Common myeloid progenitor, CD34-positive (primary cell): ENCODE results near the gene ANGEL1.

Experiments used
- CTCF ChIA-PET: fragments of 350-600 bp; sonication (Branson Sonifier 250); formaldehyde crosslinking; loops from one replicate; lab custom pipeline; 2021; ENCODE audit warnings: antibody characterized with exemption; lab: Charles Lee
- POLR2A ChIA-PET: fragments of 350-600 bp; sonication (Branson Sonifier 250); formaldehyde crosslinking; loops from one replicate; lab custom pipeline; 2021; ENCODE audit warnings: antibody characterized with exemption; lab: Charles Lee
- DNase-seq, 3 donors: peaks; one replicate each; pipeline versions ENCODE4 v3.0.0 to v3.0.0-alpha.2; 2013
- H3K27ac ChIP-seq, 2 experiments: 1 replicate in 1 of 2; 2 replicates in 1 of 2; pipeline ENCODE4 v1.7.0; 2013; ENCODE audit warnings: inconsistent platforms in 2 of 2, low read length in 2 of 2, mild to moderate bottlenecking in 2 of 2, low read depth in 1 of 2, moderate library complexity in 1 of 2; ENCODE audit not compliant: severe bottlenecking in 2 of 2, insufficient read depth in 1 of 2, poor library complexity in 1 of 2
- H3K27me3 ChIP-seq, 5 experiments: replicated peaks in 2 of 5; 1 replicate in 3 of 5; 2 replicates in 2 of 5; pipeline versions ENCODE4 v1.6.1 to v1.7.0; 2013; ENCODE audit warnings: low read length in 4 of 5, mild to moderate bottlenecking in 2 of 5, moderate library complexity in 2 of 5, inconsistent platforms in 1 of 5; ENCODE audit not compliant: insufficient read depth in 5 of 5, control insufficient read depth in 4 of 5
- H3K36me3 ChIP-seq, 4 experiments: 1 replicate in 2 of 4; 2 replicates in 2 of 4; pipeline versions ENCODE4 v1.6.1 to v1.7.0; 2013; ENCODE audit warnings: low read length in 3 of 4, control low read depth in 1 of 4, mild to moderate bottlenecking in 1 of 4; ENCODE audit not compliant: control insufficient read depth in 4 of 4, insufficient read depth in 4 of 4
- H3K4me1 ChIP-seq, 4 experiments: 1 replicate in 3 of 4; 2 replicates in 1 of 4; pipeline versions ENCODE4 v1.6.1 to v1.7.1; 2013; ENCODE audit warnings: low read length in 3 of 4, mild to moderate bottlenecking in 3 of 4, control low read depth in 1 of 4, inconsistent platforms in 1 of 4, moderate library complexity in 1 of 4; ENCODE audit not compliant: control insufficient read depth in 4 of 4, insufficient read depth in 4 of 4; ENCODE audit errors: control extremely low read depth in 1 of 4
- H3K4me3 ChIP-seq, 7 experiments: 1 replicate in 4 of 7; 2 replicates in 3 of 7; pipeline versions ENCODE4 v1.5.1 to v1.7.0; 2013; ENCODE audit warnings: mild to moderate bottlenecking in 7 of 7, low read length in 6 of 7, moderate library complexity in 6 of 7, inconsistent platforms in 2 of 7, low read depth in 2 of 7, control low read depth in 1 of 7; ENCODE audit not compliant: insufficient read depth in 4 of 7, control insufficient read depth in 1 of 7; ENCODE audit errors: extremely low read depth in 1 of 7
- H3K9me3 ChIP-seq, 5 experiments: 1 replicate in 4 of 5; 2 replicates in 1 of 5; pipeline versions ENCODE4 v1.6.1 to v1.7.1; 2013; ENCODE audit warnings: low read length in 4 of 5, mild to moderate bottlenecking in 2 of 5, inconsistent platforms in 1 of 5, low read depth in 1 of 5, moderate library complexity in 1 of 5; ENCODE audit not compliant: control insufficient read depth in 4 of 5, insufficient read depth in 2 of 5; ENCODE audit errors: control extremely low read depth in 1 of 5
- WGBS: methylation state at CpG from one replicate; pipeline ENCODE4 v1.1.5; 2013; ENCODE audit not compliant: insufficient coverage; 5-methylcytosine and 5-hydroxymethylcytosine counted together

Gene ANGEL1

DNA sequence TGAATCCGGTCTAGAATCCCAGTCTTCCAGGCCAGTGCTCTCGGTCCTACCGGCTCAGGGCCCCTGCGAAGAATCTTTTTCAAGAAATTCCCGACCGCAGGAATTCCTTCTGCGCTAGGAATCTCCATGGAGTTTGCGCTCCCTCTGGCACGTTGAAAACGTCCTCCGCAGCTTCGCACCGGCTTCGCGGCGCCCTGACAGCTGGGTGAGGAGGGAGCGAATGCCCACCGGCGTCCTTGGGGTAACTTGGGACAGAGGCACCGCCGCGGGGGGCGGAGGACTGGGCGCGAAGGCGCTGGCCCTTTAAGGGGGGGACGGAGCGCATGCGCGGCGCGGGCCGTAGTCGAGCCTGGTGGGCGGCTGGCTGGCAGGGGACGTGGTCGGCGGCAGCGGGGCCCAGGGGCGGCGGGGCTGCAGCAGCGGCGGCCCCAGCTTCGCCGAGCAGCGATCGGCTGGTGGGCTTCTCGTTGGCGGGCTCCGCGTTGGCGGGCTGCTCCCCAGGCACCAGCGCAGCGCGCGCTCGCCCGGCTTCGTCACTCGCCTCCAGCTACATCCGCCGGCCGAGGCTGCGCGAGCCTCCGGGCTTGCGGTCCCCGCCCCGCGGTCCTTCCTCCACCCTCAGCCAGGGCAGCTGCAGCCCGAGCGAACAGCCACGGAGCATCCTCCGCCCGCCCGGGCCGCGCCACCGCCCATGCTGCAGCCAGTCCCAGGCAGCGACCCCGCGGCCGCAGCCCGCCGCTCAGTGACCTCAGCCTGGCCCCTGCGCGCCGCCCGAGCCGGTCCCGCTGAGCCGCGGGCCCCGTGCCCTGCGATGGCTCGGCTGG, 51.3 kb downstream of the ANGEL1 start, which contains the start of gene VASH1:
Gene VASH1 (plus strand): TSS at position 333 of the 824 bp plus-strand sequence. CDS start 1,354 bp downstream, outside the sequence.
- peak within 1 kb of the TSS; percentile 45 to 82 (median 61) for H3K4me3 ChIP-seq
- H3K27ac ChIP-seq, result no peak within 1 kb of the TSS
- H3K36me3 ChIP-seq, result no peaks in the 10 kb centered on the region
- H3K27me3 ChIP-seq, result peaks cover 0 to 24% (median 8%) of the 10 kb centered on the region in 5 experiments
- peak; percentile 50 to 81 (median 73) for DNase-seq
- WGBS, result under 1% methylated on average over 83 of the region's 96 CpGs
- no peaks in the 10 kb centered on the region for H3K9me3 ChIP-seq
- ChIA-PET POLR2A (interaction anchor here (0.9 to 2.0 kb wide), 3 partner anchors 12 to 51 kb away, joined by 3 to 11 read pairs (median 4); no protein-coding TSS in a partner anchor), CTCF (interaction anchor here (0.8 to 4.8 kb wide), 9 partner anchors 9 to 51 kb away, joined by 3 to 34 read pairs (median 4); no protein-coding TSS in a partner anchor)
- peaks cover 0 to 25% (median 19%) of the 10 kb centered on the region in 4 experiments for H3K4me1 ChIP-seq

DNA sequence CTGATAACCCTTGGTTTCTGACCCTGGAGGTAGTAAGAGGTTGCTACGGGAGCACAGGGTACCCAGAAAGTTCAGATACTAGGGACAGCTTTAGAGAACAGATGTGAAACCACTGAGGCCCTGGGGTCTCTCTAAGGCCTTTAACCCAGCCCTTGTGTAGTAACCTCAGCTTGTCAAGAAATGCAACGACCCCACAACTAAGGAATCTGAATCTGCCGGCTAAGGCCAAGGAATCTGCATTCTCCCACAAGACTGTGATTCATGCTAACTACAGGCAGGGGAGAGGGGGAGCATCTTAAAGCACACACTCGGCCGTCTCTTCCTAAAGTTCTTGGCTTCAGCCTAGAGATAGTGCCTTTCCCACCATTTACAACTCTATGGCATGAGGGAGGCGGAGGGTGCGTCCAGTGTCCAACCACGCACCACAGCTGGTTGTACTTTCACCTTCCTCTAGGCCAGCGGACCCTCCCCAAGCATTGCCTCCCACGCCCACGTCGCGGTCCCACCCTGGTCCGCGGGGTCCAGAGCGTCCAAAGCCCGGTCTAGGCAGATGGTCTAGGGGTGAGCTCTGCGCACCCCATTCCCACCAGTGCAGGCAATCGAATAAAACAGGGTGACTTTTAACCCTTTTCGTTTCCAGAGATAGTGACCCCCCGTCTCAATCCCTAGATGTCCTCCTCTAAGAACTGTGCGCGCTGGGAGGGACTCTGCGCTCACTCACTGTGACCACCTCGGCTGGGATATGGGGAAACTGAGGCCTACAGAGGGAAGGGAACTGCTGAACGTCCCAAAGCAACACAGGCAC, 52.1 kb downstream of the ANGEL1 start:
- 57% methylated on average over 24 of the region's 26 CpGs for WGBS
- CTCF ChIA-PET, result interaction anchor here (1.0 to 4.8 kb wide), 5 partner anchors 8 to 50 kb away, joined by 4 to 34 read pairs (median 5); no protein-coding TSS in a partner anchor
- no peak overlapping the region for H3K27ac ChIP-seq
- POLR2A ChIA-PET, result interaction anchor here (0.5 to 2.0 kb wide), 3 partner anchors 13 to 39 kb away, joined by 3 to 11 read pairs (median 3); no protein-coding TSS in a partner anchor
- H3K4me1 ChIP-seq, result peaks cover 0 to 25% (median 19%) of the 10 kb centered on the region in 4 experiments
- H3K4me3 ChIP-seq, result peak overlapping the region in 6 of 7 experiments; percentile 56 to 82 (median 64)
- no peaks in the 10 kb centered on the region for H3K36me3 ChIP-seq
- H3K27me3 ChIP-seq, result peaks cover 0 to 24% (median 8%) of the 10 kb centered on the region in 5 experiments
- DNase-seq, result no peak
- H3K9me3 ChIP-seq, result no peaks in the 10 kb centered on the region

DNA sequence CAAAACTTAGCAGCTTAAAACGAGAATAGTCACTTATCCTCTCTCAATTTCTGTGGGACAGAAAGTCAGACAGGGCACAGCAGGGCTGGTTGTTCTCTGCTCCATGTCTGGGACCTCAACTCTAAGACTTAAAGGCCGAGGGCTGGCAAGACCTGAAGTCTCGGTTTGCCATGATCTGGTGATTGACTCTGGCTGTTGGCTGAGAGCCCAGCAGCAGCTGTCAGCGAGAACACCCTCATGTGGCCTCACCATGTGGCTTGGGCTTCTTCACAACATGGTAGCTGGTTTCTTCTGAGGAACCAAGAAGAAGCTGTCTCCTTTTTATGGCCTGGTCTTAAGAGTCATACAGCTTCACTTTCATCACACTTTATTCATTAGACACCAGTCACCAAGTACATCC, 53.1 kb downstream of the ANGEL1 start:
- Histone ChIP-seq H3K27me3 (peaks cover 0 to 24% (median 8%) of the 10 kb centered on the region in 5 experiments), H3K9me3 (no peaks in the 10 kb centered on the region), H3K4me1 (peaks cover 0 to 24% (median 19%) of the 10 kb centered on the region in 4 experiments), H3K36me3 (no peaks in the 10 kb centered on the region), H3K4me3 (no peak overlapping the region), H3K27ac (no peak overlapping the region)
- CTCF ChIA-PET, result interaction anchor here (1.4 to 4.8 kb wide), 3 partner anchors 9 to 43 kb away, joined by 4 to 34 read pairs (median 5); no protein-coding TSS in a partner anchor
- WGBS, result 93% methylated on average over 4 of the region's 4 CpGs
- POLR2A ChIA-PET, result interaction anchor here (0.5 to 0.6 kb wide), 2 partner anchors 25 to 38 kb away, joined by 3 to 5 read pairs; no protein-coding TSS in a partner anchor
- DNase-seq, result no peak

DNA sequence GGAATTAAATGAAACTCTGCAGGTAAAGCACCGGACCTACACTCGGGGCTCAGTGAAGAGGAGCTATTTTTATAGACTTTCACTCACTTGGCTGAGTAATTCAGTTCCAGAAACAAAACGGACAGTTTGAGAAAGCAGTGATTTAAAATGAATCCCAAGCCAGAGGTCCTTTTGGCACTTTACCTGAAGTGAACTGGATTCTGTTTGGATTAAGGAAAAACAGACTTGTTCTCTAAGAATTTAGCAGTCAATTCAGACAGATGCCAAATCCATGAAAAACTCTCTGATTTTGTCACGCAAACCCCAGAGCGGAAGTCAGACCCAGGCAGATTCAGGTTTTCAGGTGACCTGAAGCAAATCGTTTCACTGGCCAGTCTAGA, 56.3 kb downstream of the ANGEL1 start:
- Histone ChIP-seq H3K36me3 (no peaks in the 10 kb centered on the region), H3K27me3 (peaks cover 0 to 9% (median 2%) of the 10 kb centered on the region in 5 experiments), H3K4me1 (peaks cover 0 to 7% (median 6%) of the 10 kb centered on the region in 4 experiments), H3K9me3 (no peaks in the 10 kb centered on the region), H3K4me3 (no peak overlapping the region), H3K27ac (no peak overlapping the region)
- CTCF ChIA-PET, result interaction anchor here (1.2 to 3.5 kb wide), 4 partner anchors 25 to 42 kb away, joined by 3 to 14 read pairs (median 4); no protein-coding TSS in a partner anchor
- POLR2A ChIA-PET, result interaction anchor here (0.5 kb wide), 1 partner anchor 53 kb away, joined by 3 read pairs; no protein-coding TSS in a partner anchor
- no peak for DNase-seq
- 86% methylated on average over 6 of the region's 6 CpGs for WGBS

DNA sequence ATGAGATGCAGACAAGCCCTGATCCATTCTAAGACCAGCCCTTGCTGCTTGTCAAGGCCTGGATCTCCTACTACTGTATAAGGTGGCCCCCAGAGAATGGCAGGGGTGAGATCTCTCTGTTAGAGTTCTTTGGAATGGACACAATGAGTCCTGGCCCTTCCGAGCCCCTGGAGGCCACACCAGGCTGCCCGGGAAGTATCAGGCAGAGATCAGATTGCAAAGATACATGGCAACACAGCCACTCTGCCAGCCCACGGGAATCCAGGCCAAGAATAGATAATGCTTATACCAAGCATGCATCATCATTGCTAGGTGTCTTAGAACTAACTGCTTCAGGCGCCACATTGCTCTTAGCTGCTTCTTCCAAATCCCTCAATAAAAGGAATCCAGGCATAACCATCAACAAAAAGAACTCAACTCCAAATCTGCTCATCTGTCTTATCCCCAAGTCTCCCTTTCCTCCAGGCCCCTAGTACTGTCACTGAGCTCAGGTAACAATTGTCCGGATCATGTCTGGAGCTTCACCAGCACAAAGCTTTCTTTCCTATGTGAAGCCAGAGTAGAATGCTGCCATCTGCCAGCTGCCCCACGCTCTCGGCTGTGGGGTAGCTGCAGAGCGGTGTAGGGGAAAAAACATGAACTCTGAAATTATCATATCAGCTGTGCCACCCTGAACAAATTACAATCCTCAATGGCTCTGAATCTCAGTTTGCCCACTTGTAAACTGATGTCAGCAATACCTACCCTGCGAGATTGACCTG, 56.9 kb downstream of the ANGEL1 start:
- Histone ChIP-seq H3K36me3 (no peaks in the 10 kb centered on the region), H3K4me1 (peaks cover 0 to 2% (median under 1%) of the 10 kb centered on the region in 4 experiments), H3K4me3 (no peak overlapping the region), H3K27ac (no peak overlapping the region), H3K27me3 (peaks cover 0 to 5% (median 1%) of the 10 kb centered on the region in 5 experiments), H3K9me3 (no peaks in the 10 kb centered on the region)
- DNase-seq, result no peak
- POLR2A ChIA-PET, result no interaction called here
- CTCF ChIA-PET, result interaction anchor here (1.2 to 3.5 kb wide), 5 partner anchors 25 to 46 kb away, joined by 3 to 14 read pairs (median 4); no protein-coding TSS in a partner anchor
- 85% methylated on average over 8 of the region's 9 CpGs for WGBS

DNA sequence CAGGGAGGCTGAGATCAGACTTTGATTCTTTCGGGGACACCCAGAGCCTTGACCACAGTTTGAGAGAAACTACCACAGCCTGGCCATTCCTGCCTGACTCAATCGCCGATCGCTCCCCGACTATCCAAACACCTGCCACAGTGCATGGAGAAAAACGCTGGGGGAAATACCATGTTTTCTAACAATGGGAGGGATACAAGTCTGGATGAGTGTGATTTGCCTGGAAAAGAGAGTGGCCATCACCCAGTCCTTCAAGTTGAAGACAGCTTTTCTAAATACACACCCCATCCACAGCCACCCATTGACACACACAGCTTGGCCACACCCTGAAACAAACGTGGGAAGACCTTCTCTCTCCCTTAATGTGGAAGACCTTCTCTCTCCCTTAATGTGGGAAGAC, 58.1 kb downstream of the ANGEL1 start:
- no peaks in the 10 kb centered on the region for H3K36me3 ChIP-seq
- ChIA-PET CTCF (interaction anchor here (0.9 to 3.5 kb wide), 3 partner anchors 14 to 44 kb away, joined by 3 to 14 read pairs (median 5); no protein-coding TSS in a partner anchor), POLR2A (no interaction called here)
- no peak overlapping the region for H3K27ac ChIP-seq
- H3K4me3 ChIP-seq, result no peak overlapping the region
- no peaks in the 10 kb centered on the region for H3K9me3 ChIP-seq
- no peaks in the 10 kb centered on the region for H3K4me1 ChIP-seq
- no peaks in the 10 kb centered on the region for H3K27me3 ChIP-seq
- no peak for DNase-seq
- 89% methylated on average over 6 of the region's 7 CpGs for WGBS
